HepG2 (cell line): ENCODE measurements around the gene WIPF2. TPM values are rescaled to one million over a fixed set of nuclear protein-coding genes. Genes with fewer than 3 reads are reported as not detected.

ENCODE experiments used
- ATAD3A ChIP-seq: sonication (generic); formaldehyde crosslinking; IDR thresholded peaks from 2 replicates; pipeline ENCODE4 v1.4.0; 2020; ENCODE audit warnings: missing genetic modification reagents
- ATF4 ChIP-seq, 2 experiments: fragments of 450-650 bp in 1 of 2; sonication (generic) in 1 of 2; formaldehyde crosslinking; IDR thresholded peaks; 2 replicates each; pipeline versions ENCODE4 v1.5.0 to v1.8.0; 2020 to 2022; ENCODE audit warnings: mild to moderate bottlenecking in 1 of 2, missing genetic modification reagents in 1 of 2
- EZH2 ChIP-seq: conservative IDR thresholded peaks from 2 replicates; pipeline ENCODE4 v1.6.1; 2012; ENCODE audit warnings: mild to moderate bottlenecking, low read depth, low read length, moderate library complexity
- HNF4A ChIP-seq: sonication (generic); formaldehyde crosslinking; IDR thresholded peaks from 2 replicates; pipeline ENCODE4 v1.4.0; 2020; ENCODE audit warnings: missing genetic modification reagents
- NFIC ChIP-seq: IDR thresholded peaks from 2 replicates; pipeline ENCODE4 v1.6.1; 2012; ENCODE audit warnings: mild to moderate bottlenecking, low read length, inconsistent platforms
- PRDM10 ChIP-seq: sonication (generic); formaldehyde crosslinking; IDR thresholded peaks from 2 replicates; pipeline ENCODE4 v1.4.0; 2020; ENCODE audit warnings: low read depth, missing genetic modification reagents
- RNF219 ChIP-seq: sonication (generic); formaldehyde crosslinking; IDR thresholded peaks from 2 replicates; pipeline ENCODE4 v1.5.0; 2020; ENCODE audit warnings: mild to moderate bottlenecking, missing genetic modification reagents
- SRY ChIP-seq: sonication (generic); formaldehyde crosslinking; IDR thresholded peaks from 2 replicates; pipeline ENCODE4 v1.8.0; 2022; ENCODE audit warnings: mild to moderate bottlenecking, missing genetic modification reagents
- TBP ChIP-seq: sonication (generic); formaldehyde crosslinking; IDR thresholded peaks from 2 replicates; pipeline ENCODE4 v1.5.0; 2020; ENCODE audit warnings: missing genetic modification reagents
- ZNF337 ChIP-seq: sonication (generic); formaldehyde crosslinking; IDR thresholded peaks from 2 replicates; pipeline ENCODE4 v1.5.1; 2020; ENCODE audit warnings: missing genetic modification reagents, low read depth, mild to moderate bottlenecking, borderline replicate concordance
- ZNF747 ChIP-seq: sonication (generic); formaldehyde crosslinking; IDR thresholded peaks from 2 replicates; pipeline ENCODE4 v1.8.1; 2023; ENCODE audit warnings: missing genetic modification reagents, mild to moderate bottlenecking, borderline replicate concordance
- polyA plus RNA-seq, 8 experiments: library from polyadenylated mRNA; depleted of rRNA in 3 of 8; stranded (reverse) in 7 of 8; unstranded in 1 of 8; fragments of >200 nt; fragmentation: Illumina TruSeq in 4 of 8; extraction: Trizol in 4 of 8; gene quantifications; 2 replicates each; pipeline versions ENCODE4 v1.2.1 to v1.2.3, GENCODE V29; 2011 to 2016; ENCODE audit warnings: low read depth in 4 of 8, missing spikeins in 1 of 8, mixed read lengths in 1 of 8; ENCODE audit not compliant: insufficient read depth in 1 of 8
- total RNA-seq, 5 experiments: library from RNA; depleted of rRNA; stranded (reverse); fragments of >200 nt; fragmentation: Illumina TruSeq; extraction: Trizol; gene quantifications; 2 replicates each; pipeline ENCODE4 v1.2.3, GENCODE V29; 2016; ENCODE audit warnings: low read depth in 1 of 5

The WIPF2 gene
- total and polyA plus RNA-seq, 2 of the 13 experiments (the other 11 are each of a cell fraction or from before 2014, with no cell fraction given): 7.2 to 10.8 TPM

- no peak for TF ChIP-seq RNF219 (CRISPR knock-in tag)
- TF ChIP-seq PRDM10 (CRISPR knock-in tag): 0 out of 2 replicates have a peak, but pooled peaks have one; percentile 5
- no peak for TF ChIP-seq ATAD3A (CRISPR knock-in tag)
- 0 out of 2 replicates have a peak, but pooled peaks have one; percentile 29 for TF ChIP-seq ZNF747 (CRISPR knock-in tag)
- 0 out of 2 replicates have a peak, but pooled peaks have one; percentile 3 for TF ChIP-seq ZNF337 (CRISPR knock-in tag)
- TF ChIP-seq NFIC: no peak
- no peak for TF ChIP-seq TBP (CRISPR knock-in tag)
- 0 out of 2 replicates have a peak, but pooled peaks have one; percentile 2 for TF ChIP-seq SRY (CRISPR knock-in tag)
- no peak for TF ChIP-seq EZH2
- TF ChIP-seq HNF4A: no peak
- TF ChIP-seq ATF4 (CRISPR knock-in tag; IDR thresholded peaks at IDR 0.05): no peak
Measured at GRCh38 chr17:40317345-40317873, 98.3 kb downstream of the WIPF2 start (continued).
